GM21529 (cell line): ENCODE measurements around the gene MC3R.

Experiments used
- ATAC-seq: cut with Tn5 transposase; IDR thresholded peaks from one replicate; pipeline ENCODE4 v1.9.1; 2021; ENCODE audit not compliant: unreplicated experiment

The MC3R gene

DNA sequence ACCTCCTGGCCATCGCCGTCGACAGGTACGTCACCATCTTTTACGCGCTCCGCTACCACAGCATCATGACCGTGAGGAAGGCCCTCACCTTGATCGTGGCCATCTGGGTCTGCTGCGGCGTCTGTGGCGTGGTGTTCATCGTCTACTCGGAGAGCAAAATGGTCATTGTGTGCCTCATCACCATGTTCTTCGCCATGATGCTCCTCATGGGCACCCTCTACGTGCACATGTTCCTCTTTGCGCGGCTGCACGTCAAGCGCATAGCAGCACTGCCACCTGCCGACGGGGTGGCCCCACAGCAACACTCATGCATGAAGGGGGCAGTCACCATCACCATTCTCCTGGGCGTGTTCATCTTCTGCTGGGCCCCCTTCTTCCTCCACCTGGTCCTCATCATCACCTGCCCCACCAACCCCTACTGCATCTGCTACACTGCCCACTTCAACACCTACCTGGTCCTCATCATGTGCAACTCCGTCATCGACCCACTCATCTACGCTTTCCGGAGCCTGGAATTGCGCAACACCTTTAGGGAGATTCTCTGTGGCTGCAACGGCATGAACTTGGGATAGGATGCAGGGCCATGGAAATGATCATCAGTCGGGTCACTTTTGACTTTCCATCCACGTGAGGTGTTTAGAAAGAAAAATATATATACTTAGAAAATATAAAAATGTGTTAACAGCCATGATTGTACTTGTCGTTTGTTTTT is 868 bp downstream of the MC3R start:
- ATAC-seq, result no peak

DNA sequence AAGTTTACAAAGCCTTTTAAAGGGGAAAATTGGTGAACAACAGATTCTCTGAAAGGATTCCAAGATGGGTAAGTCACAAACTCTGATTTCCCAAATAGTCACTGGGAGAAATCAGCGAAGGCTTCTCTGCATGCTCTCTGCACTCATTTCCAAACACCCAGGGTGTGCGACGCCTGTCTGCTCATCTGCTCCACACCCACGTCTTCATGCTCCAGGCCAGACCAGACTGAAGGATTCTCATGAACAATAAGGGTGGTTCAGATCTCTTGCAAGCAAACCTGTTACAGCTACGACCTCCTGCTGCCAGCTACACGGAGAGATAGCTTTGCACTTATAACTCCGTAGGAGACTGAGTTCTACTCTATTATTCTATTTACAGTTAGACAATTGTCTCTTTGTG is 1.4 kb downstream of the MC3R start:
- ATAC-seq, result no peak

DNA sequence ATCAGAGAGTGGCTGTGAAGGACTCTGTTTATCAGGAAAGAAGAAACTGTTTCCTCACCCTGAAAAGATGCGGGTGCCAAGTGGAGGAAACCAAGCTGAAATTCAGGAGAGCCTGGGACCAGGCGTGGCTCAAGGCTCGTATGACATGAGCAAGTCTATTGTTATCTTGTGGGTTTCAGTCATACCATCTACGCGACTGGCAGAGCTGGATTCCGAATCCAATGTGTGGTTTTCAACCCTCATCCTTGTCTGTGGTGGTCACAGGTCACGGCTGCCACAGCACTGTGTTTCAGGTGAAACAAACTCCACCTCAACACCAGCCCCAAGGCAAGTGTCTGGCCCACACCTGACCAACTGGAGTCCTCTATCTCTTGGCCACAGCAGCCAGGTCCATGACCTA is 9.1 kb downstream of the MC3R start:
- no peak for ATAC-seq

GRCh38 chr20:56259948-56260347 is 11.4 kb downstream of the MC3R start:
- no peak for ATAC-seq

DNA sequence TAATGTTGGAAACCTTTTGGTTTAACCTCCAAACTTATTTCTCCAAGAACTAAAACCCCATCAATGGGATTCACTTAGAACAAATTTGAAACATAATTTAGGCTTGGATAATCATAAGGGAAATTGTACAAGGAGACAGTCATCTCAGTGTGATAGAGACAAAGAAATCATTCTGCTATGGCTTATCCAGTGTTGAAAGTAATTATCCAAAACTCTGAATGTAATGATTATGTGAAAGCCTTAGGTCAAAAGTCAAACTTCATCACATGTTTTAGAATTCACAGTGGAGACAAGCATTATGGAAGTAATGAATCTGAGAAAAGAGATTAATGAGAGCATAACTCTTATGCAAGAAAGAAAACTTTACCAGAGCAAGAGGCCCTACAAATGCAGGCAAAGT is 20.0 kb downstream of the MC3R start:
- no peak for ATAC-seq

DNA sequence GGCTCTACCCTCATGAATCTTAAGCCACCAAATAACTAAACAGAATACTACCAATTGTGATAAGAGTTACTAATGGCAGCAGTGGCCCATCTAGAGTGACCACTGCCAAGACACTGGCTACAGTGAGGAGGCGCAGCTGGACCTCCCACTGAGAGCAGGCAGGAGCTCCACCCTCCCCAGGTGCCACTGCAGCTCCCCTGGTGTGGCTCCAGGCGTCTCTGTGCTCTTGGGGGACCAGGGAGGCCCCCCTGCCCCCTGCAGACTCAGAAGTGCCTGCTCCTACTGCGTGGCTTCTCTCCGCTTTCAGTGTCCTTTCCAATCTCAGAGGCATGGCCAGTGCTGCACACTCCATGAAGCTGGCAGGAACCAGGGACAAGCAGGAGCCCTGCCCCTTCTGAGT is 23.4 kb downstream of the MC3R start:
- no peak for ATAC-seq

DNA sequence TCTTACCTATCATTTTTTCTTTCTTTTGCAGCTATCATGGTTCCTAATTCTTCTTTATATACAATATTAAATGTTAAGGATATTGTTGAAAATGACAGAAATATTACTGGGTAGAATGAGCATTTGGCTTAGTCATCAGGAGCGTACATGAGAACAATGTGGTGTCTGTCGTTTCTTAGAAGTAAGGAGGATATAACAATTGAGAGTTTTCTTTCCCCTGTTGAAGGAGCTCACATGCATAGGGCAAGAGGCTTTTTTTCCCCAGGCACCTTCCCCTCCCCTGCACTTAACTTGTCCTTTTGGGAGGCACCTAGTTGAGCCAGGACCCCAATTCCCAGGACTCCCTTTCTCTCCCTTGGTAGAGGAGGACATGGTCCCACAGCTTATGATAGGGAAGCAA is 25.0 kb downstream of the MC3R start:
- ATAC-seq, result no peak

DNA sequence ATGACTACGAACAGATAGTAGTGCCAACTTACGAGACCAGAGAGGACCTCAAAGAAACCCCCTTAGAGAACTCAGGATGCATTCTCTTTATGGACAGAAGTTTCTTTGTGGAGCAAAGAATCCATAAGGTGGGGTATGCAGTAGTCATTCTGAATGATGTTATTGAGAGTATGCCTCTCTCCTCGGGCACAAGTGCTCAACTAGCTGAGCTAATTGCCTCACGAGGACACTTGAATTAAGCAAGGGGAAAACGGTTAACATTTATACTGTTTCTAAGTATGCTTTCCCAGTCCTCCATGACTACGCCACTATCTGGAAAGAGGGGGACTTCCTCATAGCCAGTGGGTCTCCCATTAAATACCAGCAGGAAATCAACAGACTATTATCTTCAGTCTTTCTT is 25.6 kb downstream of the MC3R start:
- no peak for ATAC-seq

DNA sequence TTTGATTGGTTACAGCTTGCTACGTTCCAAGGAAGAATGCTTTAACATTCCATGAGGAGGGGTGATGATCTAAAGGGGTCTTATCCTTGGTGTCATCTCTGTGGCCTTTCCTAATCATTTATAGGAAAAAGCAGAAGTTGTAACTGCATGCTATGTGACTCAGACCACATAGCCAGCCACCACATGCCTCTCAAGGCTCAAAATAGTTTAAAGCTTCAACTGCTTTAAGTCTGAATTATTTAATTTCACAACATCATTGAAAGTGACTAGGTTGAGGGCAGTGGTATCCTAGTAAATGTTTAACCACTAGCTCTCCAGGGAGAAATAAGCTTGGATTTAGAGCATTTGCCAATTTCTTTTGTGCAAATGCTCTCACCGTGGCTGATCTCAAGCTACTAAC is 29.7 kb downstream of the MC3R start:
- ATAC-seq, result no peak

GRCh38 chr20:56285496-56285895 is 37.0 kb downstream of the MC3R start:
- no peak for ATAC-seq

DNA sequence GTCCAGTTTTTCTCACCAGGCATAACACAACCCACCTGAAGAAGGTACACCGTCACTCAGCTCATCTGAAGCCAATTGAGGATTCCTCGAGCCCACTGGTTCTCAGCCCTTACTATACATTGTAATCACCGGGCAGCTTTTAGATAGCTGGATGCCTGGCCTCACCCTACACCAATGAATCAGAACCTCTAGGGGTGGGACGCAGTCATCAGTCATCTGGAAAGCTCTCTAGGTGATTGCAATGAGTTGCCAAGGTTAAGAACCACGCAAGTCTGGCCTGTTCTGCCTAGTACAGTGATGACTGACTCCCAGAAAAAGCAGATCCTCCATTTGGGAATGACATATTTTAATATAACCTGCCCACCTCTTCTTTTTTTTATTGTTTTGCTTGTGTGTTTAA is 41.1 kb downstream of the MC3R start:
- no peak for ATAC-seq

GRCh38 chr20:56299362-56299761 is 50.8 kb downstream of the MC3R start:
- ATAC-seq, result no peak
